ENCODE data around the gene CPM. TPM values are rescaled to one million over a fixed set of nuclear protein-coding genes. Genes with fewer than 3 reads are reported as not detected.

Gene CPM
- total RNA-seq, 2 experiments from 2014 or later, result 3.8 to 13.0 TPM

DNA sequence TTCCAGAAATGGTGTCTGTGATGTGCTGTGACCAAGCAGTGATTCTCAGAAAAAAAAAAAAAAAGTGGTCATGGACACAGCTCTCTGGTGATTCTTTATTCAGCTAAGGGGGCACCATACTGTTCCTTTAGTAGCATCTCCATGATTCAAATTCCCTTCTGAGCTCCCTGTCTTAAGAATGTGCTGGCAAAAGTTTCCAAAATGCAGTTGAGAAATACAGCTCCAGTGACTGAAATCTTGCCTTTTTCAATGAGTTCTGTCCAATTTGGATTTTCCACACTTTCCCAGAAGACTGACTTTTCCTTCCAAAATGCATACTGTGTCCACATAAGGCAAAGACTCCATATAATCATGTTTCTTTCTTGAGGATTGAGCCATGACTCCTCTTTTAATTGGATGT, 24.3 kb upstream of the CPM start:
- Histone ChIP-seq H3K4me2 (ENCODE audit: low read length) (no peak overlapping the region), H3K27ac (ENCODE audit: low read depth, low read length, poor library complexity, severe bottlenecking) (no peak overlapping the region), H3K4me1 (ENCODE audit: insufficient read depth, low read length, poor library complexity, severe bottlenecking) (peaks cover 4% of the 10 kb centered on the region), H3K9me2 (ENCODE audit: insufficient read depth, low read length) (no peaks in the 10 kb centered on the region), H3K4me3 (ENCODE audit: low read depth, low read length, poor library complexity, severe bottlenecking) (no peak overlapping the region), H2AFZ (ENCODE audit: low read length) (no peak overlapping the region), H3K9me3 (ENCODE audit: low read length) (peaks cover 7% of the 10 kb centered on the region; the same call in 1 of the 2 replicates), H3K79me2 (ENCODE audit: insufficient read depth, low read depth, low read length) (no peaks in the 10 kb centered on the region), H4K20me1 (ENCODE audit: insufficient read depth, low read length) (no peaks in the 10 kb centered on the region), H3K36me3 (ENCODE audit: insufficient read depth, low read length) (no peaks in the 10 kb centered on the region)
- intact Hi-C loops (cut with micrococcal nuclease; ENCODE audit: unreplicated experiment), result no loop called here
- POLR2A ChIA-PET, result no interaction called here
- DNase-seq (ENCODE audit: low spot score), result no peak
- CTCF ChIA-PET (ENCODE audit: unreplicated experiment), result no interaction called here
- TF ChIP-seq EZH2phosphoT487 (IDR thresholded peaks at IDR 0.05; ENCODE audit: borderline replicate concordance, low read depth, low read length), result no peak
- TF ChIP-seq, protein P1, sequence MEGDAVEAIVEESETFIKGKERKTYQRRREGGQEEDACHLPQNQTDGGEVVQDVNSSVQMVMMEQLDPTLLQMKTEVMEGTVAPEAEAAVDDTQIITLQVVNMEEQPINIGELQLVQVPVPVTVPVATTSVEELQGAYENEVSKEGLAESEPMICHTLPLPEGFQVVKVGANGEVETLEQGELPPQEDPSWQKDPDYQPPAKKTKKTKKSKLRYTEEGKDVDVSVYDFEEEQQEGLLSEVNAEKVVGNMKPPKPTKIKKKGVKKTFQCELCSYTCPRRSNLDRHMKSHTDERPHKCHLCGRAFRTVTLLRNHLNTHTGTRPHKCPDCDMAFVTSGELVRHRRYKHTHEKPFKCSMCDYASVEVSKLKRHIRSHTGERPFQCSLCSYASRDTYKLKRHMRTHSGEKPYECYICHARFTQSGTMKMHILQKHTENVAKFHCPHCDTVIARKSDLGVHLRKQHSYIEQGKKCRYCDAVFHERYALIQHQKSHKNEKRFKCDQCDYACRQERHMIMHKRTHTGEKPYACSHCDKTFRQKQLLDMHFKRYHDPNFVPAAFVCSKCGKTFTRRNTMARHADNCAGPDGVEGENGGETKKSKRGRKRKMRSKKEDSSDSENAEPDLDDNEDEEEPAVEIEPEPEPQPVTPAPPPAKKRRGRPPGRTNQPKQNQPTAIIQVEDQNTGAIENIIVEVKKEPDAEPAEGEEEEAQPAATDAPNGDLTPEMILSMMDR (conservative IDR thresholded peaks at IDR 0.05; ENCODE audit: low read length), result no peak
- BruUV-seq (replicated peaks), result no TSS peak

DNA sequence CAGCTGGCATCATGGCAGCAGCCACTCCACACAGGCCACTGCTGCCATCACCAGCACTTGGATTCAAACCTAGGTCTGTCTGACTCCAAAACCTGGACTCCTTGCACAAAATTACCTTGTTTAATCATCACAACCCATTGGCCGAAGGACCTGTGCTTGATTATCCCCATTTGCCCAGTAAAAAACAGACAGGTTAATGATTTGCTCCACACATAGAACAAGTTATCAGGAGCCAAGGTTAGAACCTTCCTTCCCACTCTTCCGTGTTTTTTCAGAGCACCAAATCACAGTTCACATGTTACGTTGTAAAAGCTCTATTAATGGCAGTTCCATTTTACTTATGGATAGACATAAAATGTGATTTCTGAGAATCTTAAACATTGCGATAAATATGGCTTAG, 23.5 kb upstream of the CPM start:
- intact Hi-C loops (cut with micrococcal nuclease; ENCODE audit: unreplicated experiment), result no loop called here
- H3K79me2 ChIP-seq (ENCODE audit: insufficient read depth, low read depth, low read length), result no peaks in the 10 kb centered on the region
- H3K27ac ChIP-seq (ENCODE audit: low read depth, low read length, poor library complexity, severe bottlenecking), result no peak overlapping the region
- ChIA-PET CTCF (ENCODE audit: unreplicated experiment) (no interaction called here), POLR2A (no interaction called here)
- H2AFZ ChIP-seq (ENCODE audit: low read length), result no peak overlapping the region
- H3K4me1 ChIP-seq (ENCODE audit: insufficient read depth, low read length, poor library complexity, severe bottlenecking), result peaks cover 4% of the 10 kb centered on the region
- no peak for TF ChIP-seq EZH2phosphoT487 (IDR thresholded peaks at IDR 0.05; ENCODE audit: borderline replicate concordance, low read depth, low read length)
- TF ChIP-seq, protein P1 (conservative IDR thresholded peaks at IDR 0.05; ENCODE audit: low read length), result no peak
- no peak overlapping the region for H3K4me2 ChIP-seq (ENCODE audit: low read length)
- H3K9me2 ChIP-seq (ENCODE audit: insufficient read depth, low read length), result no peaks in the 10 kb centered on the region
- H3K9me3 ChIP-seq (ENCODE audit: low read length), result peaks cover 7% of the 10 kb centered on the region; the same call in 1 of the 2 replicates
- H3K4me3 ChIP-seq (ENCODE audit: low read depth, low read length, poor library complexity, severe bottlenecking), result no peak overlapping the region
- no peaks in the 10 kb centered on the region for H3K36me3 ChIP-seq (ENCODE audit: insufficient read depth, low read length)
- no peaks in the 10 kb centered on the region for H4K20me1 ChIP-seq (ENCODE audit: insufficient read depth, low read length)
- no peak for DNase-seq (ENCODE audit: low spot score)
- BruUV-seq (replicated peaks), result no TSS peak

DNA sequence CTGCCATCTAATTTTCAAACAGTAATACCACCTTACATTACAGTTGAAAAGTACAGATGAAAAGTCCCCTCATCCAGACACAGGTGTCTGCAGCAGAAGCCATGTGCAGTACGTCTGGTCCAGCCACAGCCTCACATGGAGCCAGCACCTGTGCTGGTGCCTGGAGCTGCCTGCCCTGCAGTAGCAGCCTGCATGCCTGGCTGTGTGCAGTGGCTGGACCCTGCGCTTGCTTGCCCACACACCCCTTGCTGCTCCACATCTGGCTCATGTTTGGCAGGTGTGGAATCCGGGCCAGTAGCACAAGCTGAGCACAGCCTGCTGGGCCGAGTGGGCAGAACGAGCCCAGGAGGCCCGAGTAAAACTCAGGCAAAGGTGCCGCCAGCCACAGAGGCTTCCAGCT, 21.8 kb upstream of the CPM start:
- H3K27ac ChIP-seq (ENCODE audit: low read depth, low read length, poor library complexity, severe bottlenecking), result no peak overlapping the region
- no peak overlapping the region for H3K4me3 ChIP-seq (ENCODE audit: low read depth, low read length, poor library complexity, severe bottlenecking)
- ChIA-PET CTCF (ENCODE audit: unreplicated experiment) (no interaction called here), POLR2A (interaction anchor here (0.6 to 1.7 kb wide), 8 partner anchors 8 to 297 kb away, joined by 3 to 7 read pairs (median 4); no protein-coding TSS in a partner anchor)
- no peak overlapping the region for H2AFZ ChIP-seq (ENCODE audit: low read length)
- H3K36me3 ChIP-seq (ENCODE audit: insufficient read depth, low read length), result no peaks in the 10 kb centered on the region
- no peak for DNase-seq (ENCODE audit: low spot score)
- H3K9me2 ChIP-seq (ENCODE audit: insufficient read depth, low read length), result no peaks in the 10 kb centered on the region
- intact Hi-C loops (cut with micrococcal nuclease; ENCODE audit: unreplicated experiment), result no loop called here
- no TSS peak for BruUV-seq (replicated peaks)
- peaks cover 4% of the 10 kb centered on the region for H3K4me1 ChIP-seq (ENCODE audit: insufficient read depth, low read length, poor library complexity, severe bottlenecking)
- no peaks in the 10 kb centered on the region for H3K79me2 ChIP-seq (ENCODE audit: insufficient read depth, low read depth, low read length)
- TF ChIP-seq, protein P1 (conservative IDR thresholded peaks at IDR 0.05; ENCODE audit: low read length), result no peak
- no peak for TF ChIP-seq EZH2phosphoT487 (IDR thresholded peaks at IDR 0.05; ENCODE audit: borderline replicate concordance, low read depth, low read length)
- H4K20me1 ChIP-seq (ENCODE audit: insufficient read depth, low read length), result no peaks in the 10 kb centered on the region
- H3K4me2 ChIP-seq (ENCODE audit: low read length), result no peak overlapping the region
- peaks cover 7% of the 10 kb centered on the region; the same call in 1 of the 2 replicates for H3K9me3 ChIP-seq (ENCODE audit: low read length)
